ES-I3 (cell line): ENCODE results near the gene SYT1.

Source experiments
- H3K36me3 ChIP-seq: 2 replicates; pipeline ENCODE4 v1.6.1; 2013; ENCODE audit warnings: mild to moderate bottlenecking, low read length, control low read depth, moderate library complexity; ENCODE audit not compliant: insufficient read depth
- H3K4me1 ChIP-seq: 2 replicates; pipeline ENCODE4 v1.6.1; 2013; ENCODE audit warnings: mild to moderate bottlenecking, control low read depth, low read length; ENCODE audit not compliant: insufficient read depth
- H3K9ac ChIP-seq: 2 replicates; pipeline ENCODE4 v1.6.1; 2013; ENCODE audit warnings: low read depth, mild to moderate bottlenecking, low read length, moderate library complexity
- H3K9me3 ChIP-seq: 2 replicates; pipeline ENCODE4 v1.6.1; 2013; ENCODE audit warnings: mild to moderate bottlenecking, low read length, moderate library complexity; ENCODE audit not compliant: control insufficient read depth, insufficient read depth

The SYT1 gene

GRCh38 chr12:78968226-78968625 is 103.7 kb downstream of the SYT1 start:
- Histone ChIP-seq H3K36me3 (no peaks in the 10 kb centered on the region), H3K4me1 (no peaks in the 10 kb centered on the region), H3K9me3 (no peaks in the 10 kb centered on the region), H3K9ac (no peak overlapping the region)

- no peaks in the 10 kb centered on the region for H3K9me3 ChIP-seq
- no peak overlapping the region for H3K9ac ChIP-seq
- no peaks in the 10 kb centered on the region for H3K4me1 ChIP-seq
- H3K36me3 ChIP-seq: no peaks in the 10 kb centered on the region
Observed at GRCh38 chr12:78970041-78970440, 105.5 kb downstream of the SYT1 start.

GRCh38 chr12:78977304-78977867 is 112.8 kb downstream of the SYT1 start:
- H3K9me3 ChIP-seq: no peaks in the 10 kb centered on the region
- no peak overlapping the region for H3K9ac ChIP-seq
- peaks cover 5% of the 10 kb centered on the region for H3K36me3 ChIP-seq
- H3K4me1 ChIP-seq: no peaks in the 10 kb centered on the region

- no peak overlapping the region for H3K9ac ChIP-seq
- H3K9me3 ChIP-seq: no peaks in the 10 kb centered on the region
- H3K4me1 ChIP-seq: no peaks in the 10 kb centered on the region; the same call in 1 of the 2 replicates
- no peaks in the 10 kb centered on the region for H3K36me3 ChIP-seq
Observed at GRCh38 chr12:78994168-78994791, 129.7 kb downstream of the SYT1 start.

GRCh38 chr12:79000501-79000900 is 135.9 kb downstream of the SYT1 start:
- H3K9ac ChIP-seq: no peak overlapping the region
- no peaks in the 10 kb centered on the region for H3K9me3 ChIP-seq
- H3K36me3 ChIP-seq: no peaks in the 10 kb centered on the region
- H3K4me1 ChIP-seq: peaks cover 14% of the 10 kb centered on the region; the same call in 1 of the 2 replicates

- Histone ChIP-seq H3K9ac (no peak overlapping the region), H3K9me3 (no peaks in the 10 kb centered on the region), H3K4me1 (peaks cover 14% of the 10 kb centered on the region; the same call in 1 of the 2 replicates), H3K36me3 (no peaks in the 10 kb centered on the region)
Observed at GRCh38 chr12:79001404-79001803, 136.8 kb downstream of the SYT1 start.

- H3K4me1 ChIP-seq: peaks cover 14% of the 10 kb centered on the region; the same call in 1 of the 2 replicates
Observed at GRCh38 chr12:79006306-79006705, 141.7 kb downstream of the SYT1 start.

GRCh38 chr12:79008591-79008990 is 144.0 kb downstream of the SYT1 start:
- Histone ChIP-seq H3K36me3 (no peaks in the 10 kb centered on the region), H3K4me1 (no peaks in the 10 kb centered on the region), H3K9me3 (no peaks in the 10 kb centered on the region), H3K9ac (no peak overlapping the region)

More at GRCh38 chr12:79006306-79006705, 141.7 kb downstream of the SYT1 start:
- H3K9me3 ChIP-seq: no peaks in the 10 kb centered on the region
- H3K9ac ChIP-seq: no peak overlapping the region
- no peaks in the 10 kb centered on the region for H3K36me3 ChIP-seq

- Histone ChIP-seq H3K9ac (no peak overlapping the region), H3K4me1 (no peaks in the 10 kb centered on the region), H3K36me3 (no peaks in the 10 kb centered on the region), H3K9me3 (no peaks in the 10 kb centered on the region)
Observed at GRCh38 chr12:79012636-79013035, 148.1 kb downstream of the SYT1 start.

GRCh38 chr12:79016181-79016580 is 151.6 kb downstream of the SYT1 start:
- no peaks in the 10 kb centered on the region for H3K36me3 ChIP-seq
- H3K4me1 ChIP-seq: no peaks in the 10 kb centered on the region
- no peak overlapping the region for H3K9ac ChIP-seq
- no peaks in the 10 kb centered on the region for H3K9me3 ChIP-seq

- Histone ChIP-seq H3K4me1 (no peaks in the 10 kb centered on the region), H3K9ac (no peak overlapping the region), H3K9me3 (no peaks in the 10 kb centered on the region), H3K36me3 (no peaks in the 10 kb centered on the region)
Observed at GRCh38 chr12:79019672-79020071, 155.1 kb downstream of the SYT1 start.

GRCh38 chr12:79020106-79020505 is 155.5 kb downstream of the SYT1 start:
- Histone ChIP-seq H3K9me3 (no peaks in the 10 kb centered on the region), H3K9ac (no peak overlapping the region), H3K4me1 (no peaks in the 10 kb centered on the region), H3K36me3 (no peaks in the 10 kb centered on the region)

- Histone ChIP-seq H3K36me3 (no peaks in the 10 kb centered on the region), H3K9ac (no peak overlapping the region), H3K4me1 (no peaks in the 10 kb centered on the region), H3K9me3 (no peaks in the 10 kb centered on the region)
Observed at GRCh38 chr12:79021021-79021420, 156.4 kb downstream of the SYT1 start.

- Histone ChIP-seq H3K4me1 (no peaks in the 10 kb centered on the region), H3K9ac (no peak overlapping the region), H3K9me3 (no peaks in the 10 kb centered on the region), H3K36me3 (no peaks in the 10 kb centered on the region)
Observed at GRCh38 chr12:79023261-79023660, 158.7 kb downstream of the SYT1 start.

GRCh38 chr12:79023784-79024183 is 159.2 kb downstream of the SYT1 start:
- Histone ChIP-seq H3K9me3 (no peaks in the 10 kb centered on the region), H3K4me1 (no peaks in the 10 kb centered on the region), H3K9ac (no peak overlapping the region), H3K36me3 (no peaks in the 10 kb centered on the region)
